Measurements from ENCODE around the gene HMX1. TPM values are rescaled to one million over a fixed set of nuclear protein-coding genes. Genes with fewer than 3 reads are reported as not detected.

Gene HMX1
- total RNA-seq, 4 donors from 2014 or later = not detected

- H3K4me3 ChIP-seq = no peak overlapping the region
- H3K27ac ChIP-seq = no peak overlapping the region
- H3K4me1 ChIP-seq = peaks cover 0 to 28% (median 5%) of the 10 kb centered on the region in 3 donors
- H3K36me3 ChIP-seq = no peaks in the 10 kb centered on the region
- 60% methylated on average over 1 of the region's 14 CpGs; no CpG with 5 or more reads in 1 of the 2 donors for WGBS, 2 donors (ENCODE audit: low coverage in 1 of 2)
- ATAC-seq = no peak
- peaks cover 0 to 4% (median 0%) of the 10 kb centered on the region in 3 donors for H3K9me3 ChIP-seq
- TF ChIP-seq POLR2A (IDR thresholded peaks at IDR 0.05) (no peak), EP300 (IDR thresholded peaks at IDR 0.05) (no peak), POLR2AphosphoS5 (IDR thresholded peaks at IDR 0.05) (no peak)
- TF ChIP-seq, protein P1, sequence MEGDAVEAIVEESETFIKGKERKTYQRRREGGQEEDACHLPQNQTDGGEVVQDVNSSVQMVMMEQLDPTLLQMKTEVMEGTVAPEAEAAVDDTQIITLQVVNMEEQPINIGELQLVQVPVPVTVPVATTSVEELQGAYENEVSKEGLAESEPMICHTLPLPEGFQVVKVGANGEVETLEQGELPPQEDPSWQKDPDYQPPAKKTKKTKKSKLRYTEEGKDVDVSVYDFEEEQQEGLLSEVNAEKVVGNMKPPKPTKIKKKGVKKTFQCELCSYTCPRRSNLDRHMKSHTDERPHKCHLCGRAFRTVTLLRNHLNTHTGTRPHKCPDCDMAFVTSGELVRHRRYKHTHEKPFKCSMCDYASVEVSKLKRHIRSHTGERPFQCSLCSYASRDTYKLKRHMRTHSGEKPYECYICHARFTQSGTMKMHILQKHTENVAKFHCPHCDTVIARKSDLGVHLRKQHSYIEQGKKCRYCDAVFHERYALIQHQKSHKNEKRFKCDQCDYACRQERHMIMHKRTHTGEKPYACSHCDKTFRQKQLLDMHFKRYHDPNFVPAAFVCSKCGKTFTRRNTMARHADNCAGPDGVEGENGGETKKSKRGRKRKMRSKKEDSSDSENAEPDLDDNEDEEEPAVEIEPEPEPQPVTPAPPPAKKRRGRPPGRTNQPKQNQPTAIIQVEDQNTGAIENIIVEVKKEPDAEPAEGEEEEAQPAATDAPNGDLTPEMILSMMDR (IDR thresholded peaks at IDR 0.05) = no peak
- H3K27me3 ChIP-seq = peaks cover 100% of the 10 kb centered on the region
Observed at GRCh38 chr4:8894424-8894816, 22.8 kb upstream of the HMX1 start.

DNA sequence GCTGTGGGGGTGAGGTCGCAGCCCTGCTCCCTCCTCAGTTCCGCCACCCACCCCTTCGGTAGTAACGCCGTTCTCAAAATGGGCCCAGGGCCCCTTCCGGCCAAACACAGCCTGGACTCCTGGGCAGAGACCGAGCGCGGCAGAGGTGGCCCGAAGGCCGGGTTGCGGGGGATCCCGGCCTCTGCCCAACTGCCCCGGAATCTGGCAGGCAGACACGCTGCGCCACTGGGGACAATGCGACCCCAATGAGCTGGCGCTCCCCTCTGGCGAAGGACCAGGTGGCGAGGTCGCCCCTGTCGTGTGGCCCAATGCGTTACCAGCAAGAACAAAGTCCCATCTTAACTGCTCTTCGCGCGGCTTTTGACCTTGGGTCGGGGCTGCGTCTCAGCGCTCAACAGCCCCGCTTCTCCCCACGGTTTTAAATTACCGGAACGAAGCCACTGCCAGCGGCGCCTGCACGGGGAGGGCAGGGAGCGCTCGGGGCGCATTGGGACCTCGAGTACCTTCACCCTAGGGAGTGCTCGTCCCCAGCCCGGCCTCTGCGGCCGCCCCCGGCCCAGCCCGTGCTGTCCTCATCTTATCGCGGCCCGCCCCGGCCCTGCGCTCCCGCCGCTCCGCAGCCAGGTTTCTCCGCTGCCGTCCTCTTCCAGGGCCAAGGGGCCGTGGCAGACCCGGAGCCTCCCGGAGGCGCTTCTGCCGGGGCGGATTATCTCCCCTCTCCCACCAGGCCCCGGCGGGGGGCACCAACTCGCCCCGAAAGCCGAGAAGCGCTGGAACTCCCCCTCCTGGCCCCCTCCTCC, 22.2 kb upstream of the HMX1 start:
- WGBS, 2 donors (ENCODE audit: low coverage in 1 of 2) = 10% methylated on average over 2 of the region's 68 CpGs; no CpG with 5 or more reads in 1 of the 2 donors
- ATAC-seq = no peak
- Histone ChIP-seq H3K36me3 (no peaks in the 10 kb centered on the region), H3K4me1 (peaks cover 0 to 28% (median 5%) of the 10 kb centered on the region in 3 donors), H3K27ac (no peak overlapping the region), H3K4me3 (no peak overlapping the region), H3K27me3 (peaks cover 100% of the 10 kb centered on the region), H3K9me3 (no peaks in the 10 kb centered on the region)
- TF ChIP-seq EP300 (IDR thresholded peaks at IDR 0.05) (no peak), POLR2A (IDR thresholded peaks at IDR 0.05) (no peak), POLR2AphosphoS5 (IDR thresholded peaks at IDR 0.05) (no peak)
- TF ChIP-seq, protein P1 (IDR thresholded peaks at IDR 0.05) = no peak

- H3K9me3 ChIP-seq = no peaks in the 10 kb centered on the region
- TF ChIP-seq POLR2AphosphoS5 (IDR thresholded peaks at IDR 0.05) = no peak
- TF ChIP-seq, protein P1 (IDR thresholded peaks at IDR 0.05) = no peak
- no peak for TF ChIP-seq EP300 (IDR thresholded peaks at IDR 0.05)
- no peak for TF ChIP-seq POLR2A (IDR thresholded peaks at IDR 0.05)
- no peak overlapping the region for H3K4me3 ChIP-seq
- no CpG with 5 or more reads among the region's 41 CpGs for WGBS, 2 donors (ENCODE audit: low coverage in 1 of 2)
- ATAC-seq = no peak
- H3K27me3 ChIP-seq = peaks cover 100% of the 10 kb centered on the region
- peaks cover 0 to 28% (median 5%) of the 10 kb centered on the region in 3 donors for H3K4me1 ChIP-seq
- H3K27ac ChIP-seq = no peak overlapping the region
- H3K36me3 ChIP-seq = no peaks in the 10 kb centered on the region
Observed at GRCh38 chr4:8893227-8893623, 21.6 kb upstream of the HMX1 start.

- ATAC-seq = no peak
- WGBS, 2 donors (ENCODE audit: low coverage in 1 of 2) = no CpG with 5 or more reads among the region's 73 CpGs
- H3K27me3 ChIP-seq = peaks cover 100% of the 10 kb centered on the region
Observed at GRCh38 chr4:8892556-8893226, 21.1 kb upstream of the HMX1 start.

More at GRCh38 chr4:8892556-8893226, 21.1 kb upstream of the HMX1 start:
- no peak overlapping the region for H3K4me3 ChIP-seq
- no peaks in the 10 kb centered on the region for H3K36me3 ChIP-seq
- TF ChIP-seq EP300 (IDR thresholded peaks at IDR 0.05) (no peak), POLR2AphosphoS5 (IDR thresholded peaks at IDR 0.05) (no peak), POLR2A (IDR thresholded peaks at IDR 0.05) (no peak)
- H3K9me3 ChIP-seq = no peaks in the 10 kb centered on the region
- peaks cover 0 to 28% (median 5%) of the 10 kb centered on the region in 3 donors for H3K4me1 ChIP-seq
- no peak overlapping the region for H3K27ac ChIP-seq

All from gastroesophageal sphincter (tissue), 4 donors.